Measurements from ENCODE around the gene ZMIZ1.

ZMIZ1 gene

DNA sequence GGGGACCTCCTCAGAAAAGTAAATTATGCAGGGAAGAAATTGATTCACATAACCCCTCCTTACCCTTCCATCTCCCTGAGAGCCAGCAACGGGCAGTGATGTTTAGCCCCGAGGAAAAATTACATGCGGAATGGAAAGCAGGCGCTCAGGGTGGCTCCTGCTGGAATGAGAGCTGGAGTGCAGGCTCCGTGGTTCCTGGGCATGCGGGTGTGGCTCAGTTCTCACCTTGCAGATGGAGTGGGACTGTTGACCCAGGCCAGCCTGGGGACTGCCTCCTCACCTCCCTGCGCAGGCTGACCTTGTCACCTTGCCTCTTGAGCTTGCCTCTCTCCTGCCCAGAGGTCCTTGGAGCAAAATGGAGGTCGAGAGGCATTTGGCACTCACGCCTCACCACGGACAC lies 195.2 kb downstream of the ZMIZ1 start:
- Histone ChIP-seq H3K36me3 (ENCODE audit: control insufficient read depth, insufficient read depth, low read length) (peaks cover 4% of the 10 kb centered on the region; the same call in 1 of the 2 replicates), H3K9me3 (ENCODE audit: control insufficient read depth, insufficient read depth, low read length) (no peaks in the 10 kb centered on the region), H3K4me1 (ENCODE audit: control insufficient read depth, insufficient read depth, low read length) (peaks cover 17% of the 10 kb centered on the region), H3K27me3 (ENCODE audit: control insufficient read depth, insufficient read depth, low read length) (no peaks in the 10 kb centered on the region), H3K27ac (ENCODE audit: low read depth, low read length) (no peak overlapping the region), H3K4me3 (ENCODE audit: low read depth, low read length) (no peak overlapping the region), H3K9ac (ENCODE audit: low read depth, low read length) (no peak overlapping the region)

DNA sequence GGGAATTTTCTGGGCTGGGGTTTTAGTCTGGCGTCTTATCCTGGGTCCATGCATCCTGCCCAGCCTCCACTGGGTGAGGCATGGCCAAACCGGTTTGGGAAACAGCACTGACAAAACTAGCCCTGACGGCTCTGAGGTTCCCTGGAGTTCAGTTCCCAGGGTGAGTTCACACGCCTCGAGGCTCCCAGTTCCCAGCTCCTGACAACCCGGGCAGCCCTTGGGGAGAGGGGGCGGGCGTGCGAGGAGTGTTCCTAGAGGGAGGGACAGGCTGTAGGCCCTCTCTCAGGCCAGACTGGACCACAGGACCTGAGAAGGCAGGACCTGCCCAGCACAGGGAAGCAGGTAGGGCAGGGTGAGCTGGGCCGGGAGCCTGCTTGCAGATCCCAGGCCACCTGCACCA lies 196.2 kb downstream of the ZMIZ1 start:
- Histone ChIP-seq H3K27me3 (ENCODE audit: control insufficient read depth, insufficient read depth, low read length) (no peaks in the 10 kb centered on the region), H3K4me1 (ENCODE audit: control insufficient read depth, insufficient read depth, low read length) (peaks cover 17% of the 10 kb centered on the region), H3K27ac (ENCODE audit: low read depth, low read length) (no peak overlapping the region), H3K9ac (ENCODE audit: low read depth, low read length) (no peak overlapping the region), H3K36me3 (ENCODE audit: control insufficient read depth, insufficient read depth, low read length) (peaks cover 4% of the 10 kb centered on the region; the same call in 1 of the 2 replicates), H3K9me3 (ENCODE audit: control insufficient read depth, insufficient read depth, low read length) (no peaks in the 10 kb centered on the region), H3K4me3 (ENCODE audit: low read depth, low read length) (no peak overlapping the region)

GRCh38 chr10:79266084-79266483 lies 197.3 kb downstream of the ZMIZ1 start:
- Histone ChIP-seq H3K27me3 (ENCODE audit: control insufficient read depth, insufficient read depth, low read length) (no peaks in the 10 kb centered on the region), H3K4me1 (ENCODE audit: control insufficient read depth, insufficient read depth, low read length) (peaks cover 8% of the 10 kb centered on the region; the same call in 1 of the 2 replicates), H3K4me3 (ENCODE audit: low read depth, low read length) (no peak overlapping the region), H3K27ac (ENCODE audit: low read depth, low read length) (peak overlapping the region; percentile 38), H3K9me3 (ENCODE audit: control insufficient read depth, insufficient read depth, low read length) (no peaks in the 10 kb centered on the region), H3K36me3 (ENCODE audit: control insufficient read depth, insufficient read depth, low read length) (peaks cover 4% of the 10 kb centered on the region; the same call in 1 of the 2 replicates), H3K9ac (ENCODE audit: low read depth, low read length) (no peak overlapping the region)

DNA sequence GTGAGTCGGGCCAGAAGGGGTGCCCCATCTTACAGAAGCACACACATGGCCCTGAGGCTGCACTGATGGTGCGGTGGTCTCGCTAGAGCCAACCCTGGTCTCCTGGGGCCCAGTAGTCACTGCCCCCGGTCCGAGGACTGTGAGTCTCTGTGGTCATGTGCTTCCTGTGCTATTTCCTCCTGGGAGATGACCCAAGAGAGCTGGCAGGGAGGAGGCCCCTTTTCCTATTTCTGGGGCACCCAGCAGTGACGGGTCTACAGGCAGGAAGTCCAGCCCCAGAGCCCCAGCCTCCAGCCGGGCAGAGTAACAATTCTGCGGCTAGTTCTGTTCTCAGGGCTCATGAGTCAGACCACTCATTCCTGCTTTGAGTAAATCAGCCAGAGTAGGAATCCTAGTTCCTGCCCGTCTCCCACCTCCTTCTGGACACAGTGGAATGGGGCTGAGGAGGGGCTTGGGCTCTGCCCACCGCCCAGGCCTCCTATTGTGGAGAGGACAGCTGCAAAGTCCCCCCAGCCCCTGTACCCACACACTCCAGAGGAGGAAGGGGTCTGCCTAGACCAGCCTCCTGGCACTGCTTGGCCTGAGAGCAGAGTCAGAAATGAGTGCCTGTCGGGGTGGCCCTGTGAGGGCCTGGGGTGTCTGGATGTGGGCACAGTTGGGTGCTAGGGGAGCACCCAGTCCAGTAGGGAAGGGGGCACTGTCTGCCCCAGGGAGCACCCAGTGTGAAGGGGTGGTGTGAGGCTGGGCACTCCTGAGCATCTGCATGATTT lies 198.0 kb downstream of the ZMIZ1 start:
- Histone ChIP-seq H3K27ac (ENCODE audit: low read depth, low read length) (peak overlapping the region; percentile 38), H3K9ac (ENCODE audit: low read depth, low read length) (no peak overlapping the region), H3K4me3 (ENCODE audit: low read depth, low read length) (no peak overlapping the region), H3K4me1 (ENCODE audit: control insufficient read depth, insufficient read depth, low read length) (peaks cover 2% of the 10 kb centered on the region; the same call in 1 of the 2 replicates), H3K9me3 (ENCODE audit: control insufficient read depth, insufficient read depth, low read length) (no peaks in the 10 kb centered on the region), H3K36me3 (ENCODE audit: control insufficient read depth, insufficient read depth, low read length) (peaks cover 4% of the 10 kb centered on the region; the same call in 1 of the 2 replicates), H3K27me3 (ENCODE audit: control insufficient read depth, insufficient read depth, low read length) (no peaks in the 10 kb centered on the region)

DNA sequence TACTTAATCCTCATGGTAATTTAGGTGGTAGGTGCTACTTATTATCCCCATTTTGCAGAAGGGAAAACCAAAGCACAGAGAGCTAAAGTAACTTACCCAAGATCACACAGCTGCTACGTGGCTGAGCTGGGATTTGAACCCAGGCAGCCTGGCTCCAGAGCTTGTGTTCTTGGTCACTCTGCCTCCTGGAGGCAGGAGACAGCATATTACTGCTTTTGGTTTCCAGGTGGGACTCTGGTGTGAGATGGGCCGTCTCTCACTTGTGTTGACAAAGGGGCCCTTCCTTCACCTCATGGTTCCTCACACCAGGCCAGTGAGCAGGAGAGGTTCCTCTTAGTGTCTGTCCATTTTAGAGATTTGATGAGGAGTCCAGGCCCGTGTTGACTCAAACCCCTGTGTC lies 198.7 kb downstream of the ZMIZ1 start:
- no peak overlapping the region for H3K27ac ChIP-seq (ENCODE audit: low read depth, low read length)
- H3K9me3 ChIP-seq (ENCODE audit: control insufficient read depth, insufficient read depth, low read length) = no peaks in the 10 kb centered on the region
- no peak overlapping the region for H3K4me3 ChIP-seq (ENCODE audit: low read depth, low read length)
- no peaks in the 10 kb centered on the region for H3K4me1 ChIP-seq (ENCODE audit: control insufficient read depth, insufficient read depth, low read length)
- H3K27me3 ChIP-seq (ENCODE audit: control insufficient read depth, insufficient read depth, low read length) = no peaks in the 10 kb centered on the region
- peaks cover 4% of the 10 kb centered on the region; the same call in 1 of the 2 replicates for H3K36me3 ChIP-seq (ENCODE audit: control insufficient read depth, insufficient read depth, low read length)
- H3K9ac ChIP-seq (ENCODE audit: low read depth, low read length) = no peak overlapping the region

- H3K4me1 ChIP-seq (ENCODE audit: control insufficient read depth, insufficient read depth, low read length) = no peaks in the 10 kb centered on the region
- no peak overlapping the region for H3K9ac ChIP-seq (ENCODE audit: low read depth, low read length)
- H3K9me3 ChIP-seq (ENCODE audit: control insufficient read depth, insufficient read depth, low read length) = no peaks in the 10 kb centered on the region
- H3K27ac ChIP-seq (ENCODE audit: low read depth, low read length) = no peak overlapping the region
- H3K36me3 ChIP-seq (ENCODE audit: control insufficient read depth, insufficient read depth, low read length) = no peaks in the 10 kb centered on the region
- no peaks in the 10 kb centered on the region for H3K27me3 ChIP-seq (ENCODE audit: control insufficient read depth, insufficient read depth, low read length)
- no peak overlapping the region for H3K4me3 ChIP-seq (ENCODE audit: low read depth, low read length)
Measured at GRCh38 chr10:79268161-79268601, 199.4 kb downstream of the ZMIZ1 start.

- no peaks in the 10 kb centered on the region for H3K27me3 ChIP-seq (ENCODE audit: control insufficient read depth, insufficient read depth, low read length)
- H3K4me3 ChIP-seq (ENCODE audit: low read depth, low read length) = no peak overlapping the region
- H3K36me3 ChIP-seq (ENCODE audit: control insufficient read depth, insufficient read depth, low read length) = no peaks in the 10 kb centered on the region
- H3K9me3 ChIP-seq (ENCODE audit: control insufficient read depth, insufficient read depth, low read length) = no peaks in the 10 kb centered on the region
- no peak overlapping the region for H3K9ac ChIP-seq (ENCODE audit: low read depth, low read length)
- H3K27ac ChIP-seq (ENCODE audit: low read depth, low read length) = no peak overlapping the region
- H3K4me1 ChIP-seq (ENCODE audit: control insufficient read depth, insufficient read depth, low read length) = no peaks in the 10 kb centered on the region
Measured at GRCh38 chr10:79268742-79269141, 200.0 kb downstream of the ZMIZ1 start.

DNA sequence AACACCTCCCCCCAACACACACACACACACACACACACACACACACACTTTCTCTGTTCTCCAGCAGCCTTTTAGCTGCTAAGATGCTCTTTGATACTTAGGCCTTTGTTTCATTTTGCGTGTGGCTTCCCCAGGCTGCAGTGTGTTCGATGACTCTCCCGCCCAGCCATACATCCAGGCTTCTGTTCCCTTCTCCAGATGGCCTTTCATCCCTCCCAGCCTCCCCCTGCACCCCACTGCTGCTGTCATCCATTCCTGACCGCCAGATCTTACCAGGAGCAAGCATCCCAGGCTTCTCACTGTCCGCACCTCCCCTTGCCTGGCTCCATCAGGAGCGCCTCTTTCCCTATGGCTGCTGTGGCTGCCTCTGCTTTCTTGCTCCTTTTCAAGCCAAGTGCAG lies 200.7 kb downstream of the ZMIZ1 start:
- Histone ChIP-seq H3K9me3 (ENCODE audit: control insufficient read depth, insufficient read depth, low read length) (no peaks in the 10 kb centered on the region), H3K4me1 (ENCODE audit: control insufficient read depth, insufficient read depth, low read length) (no peaks in the 10 kb centered on the region), H3K27me3 (ENCODE audit: control insufficient read depth, insufficient read depth, low read length) (no peaks in the 10 kb centered on the region), H3K36me3 (ENCODE audit: control insufficient read depth, insufficient read depth, low read length) (no peaks in the 10 kb centered on the region), H3K27ac (ENCODE audit: low read depth, low read length) (no peak overlapping the region), H3K9ac (ENCODE audit: low read depth, low read length) (no peak overlapping the region), H3K4me3 (ENCODE audit: low read depth, low read length) (no peak overlapping the region)

DNA sequence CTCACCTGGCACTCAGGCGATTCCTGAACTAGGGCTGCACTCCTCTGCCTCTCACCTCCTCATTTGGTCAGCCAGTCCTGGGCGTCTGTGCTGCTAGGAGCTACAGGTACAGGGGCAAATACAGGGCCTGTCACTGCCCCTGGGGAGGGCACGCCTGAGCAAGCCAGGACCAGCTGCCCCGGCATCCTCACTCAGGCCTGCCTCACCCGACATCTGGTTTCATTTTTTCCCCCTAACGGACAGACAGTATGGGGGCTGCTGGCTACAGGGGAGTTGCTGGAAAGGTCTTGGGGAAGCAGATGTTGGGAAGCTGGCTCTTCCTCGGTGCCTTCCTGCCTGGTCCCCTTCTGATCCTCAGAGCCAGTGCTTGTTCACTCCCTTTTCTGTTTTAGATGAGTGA lies 201.2 kb downstream of the ZMIZ1 start:
- no peaks in the 10 kb centered on the region for H3K27me3 ChIP-seq (ENCODE audit: control insufficient read depth, insufficient read depth, low read length)
- H3K9me3 ChIP-seq (ENCODE audit: control insufficient read depth, insufficient read depth, low read length) = no peaks in the 10 kb centered on the region
- H3K9ac ChIP-seq (ENCODE audit: low read depth, low read length) = no peak overlapping the region
- no peaks in the 10 kb centered on the region for H3K4me1 ChIP-seq (ENCODE audit: control insufficient read depth, insufficient read depth, low read length)
- no peak overlapping the region for H3K27ac ChIP-seq (ENCODE audit: low read depth, low read length)
- no peaks in the 10 kb centered on the region for H3K36me3 ChIP-seq (ENCODE audit: control insufficient read depth, insufficient read depth, low read length)
- H3K4me3 ChIP-seq (ENCODE audit: low read depth, low read length) = no peak overlapping the region

GRCh38 chr10:79270466-79271246 lies 201.9 kb downstream of the ZMIZ1 start:
- no peaks in the 10 kb centered on the region for H3K36me3 ChIP-seq (ENCODE audit: control insufficient read depth, insufficient read depth, low read length)
- H3K9ac ChIP-seq (ENCODE audit: low read depth, low read length) = no peak overlapping the region
- no peaks in the 10 kb centered on the region for H3K4me1 ChIP-seq (ENCODE audit: control insufficient read depth, insufficient read depth, low read length)
- no peak overlapping the region for H3K4me3 ChIP-seq (ENCODE audit: low read depth, low read length)
- H3K27me3 ChIP-seq (ENCODE audit: control insufficient read depth, insufficient read depth, low read length) = no peaks in the 10 kb centered on the region
- H3K9me3 ChIP-seq (ENCODE audit: control insufficient read depth, insufficient read depth, low read length) = no peaks in the 10 kb centered on the region
- H3K27ac ChIP-seq (ENCODE audit: low read depth, low read length) = no peak overlapping the region

GRCh38 chr10:79272353-79272752 lies 203.6 kb downstream of the ZMIZ1 start:
- H3K9ac ChIP-seq (ENCODE audit: low read depth, low read length) = no peak overlapping the region
- H3K4me3 ChIP-seq (ENCODE audit: low read depth, low read length) = no peak overlapping the region
- peaks cover 9% of the 10 kb centered on the region; the same call in 1 of the 2 replicates for H3K36me3 ChIP-seq (ENCODE audit: control insufficient read depth, insufficient read depth, low read length)
- no peak overlapping the region for H3K27ac ChIP-seq (ENCODE audit: low read depth, low read length)
- no peaks in the 10 kb centered on the region for H3K27me3 ChIP-seq (ENCODE audit: control insufficient read depth, insufficient read depth, low read length)
- no peaks in the 10 kb centered on the region for H3K9me3 ChIP-seq (ENCODE audit: control insufficient read depth, insufficient read depth, low read length)
- H3K4me1 ChIP-seq (ENCODE audit: control insufficient read depth, insufficient read depth, low read length) = no peaks in the 10 kb centered on the region

Measured in HUES48 (cell line).